CD4-positive, alpha-beta T cell treated with Interleukin-6 at 100 ng/mL for 8 hours (primary cell): Measurements from ENCODE around the gene SLC38A3.
"Not testable (repeated sequence)": the region's sequence is repeated elsewhere in the genome, so short reads cannot be mapped to it uniquely, and the experiment has no call there.

ENCODE experiments used
- DNase-seq: peaks from one replicate; pipeline ENCODE4 v3.0.0-alpha.2; 2020; ENCODE audit warnings: mixed read lengths, low spot score

Gene SLC38A3

DNA sequence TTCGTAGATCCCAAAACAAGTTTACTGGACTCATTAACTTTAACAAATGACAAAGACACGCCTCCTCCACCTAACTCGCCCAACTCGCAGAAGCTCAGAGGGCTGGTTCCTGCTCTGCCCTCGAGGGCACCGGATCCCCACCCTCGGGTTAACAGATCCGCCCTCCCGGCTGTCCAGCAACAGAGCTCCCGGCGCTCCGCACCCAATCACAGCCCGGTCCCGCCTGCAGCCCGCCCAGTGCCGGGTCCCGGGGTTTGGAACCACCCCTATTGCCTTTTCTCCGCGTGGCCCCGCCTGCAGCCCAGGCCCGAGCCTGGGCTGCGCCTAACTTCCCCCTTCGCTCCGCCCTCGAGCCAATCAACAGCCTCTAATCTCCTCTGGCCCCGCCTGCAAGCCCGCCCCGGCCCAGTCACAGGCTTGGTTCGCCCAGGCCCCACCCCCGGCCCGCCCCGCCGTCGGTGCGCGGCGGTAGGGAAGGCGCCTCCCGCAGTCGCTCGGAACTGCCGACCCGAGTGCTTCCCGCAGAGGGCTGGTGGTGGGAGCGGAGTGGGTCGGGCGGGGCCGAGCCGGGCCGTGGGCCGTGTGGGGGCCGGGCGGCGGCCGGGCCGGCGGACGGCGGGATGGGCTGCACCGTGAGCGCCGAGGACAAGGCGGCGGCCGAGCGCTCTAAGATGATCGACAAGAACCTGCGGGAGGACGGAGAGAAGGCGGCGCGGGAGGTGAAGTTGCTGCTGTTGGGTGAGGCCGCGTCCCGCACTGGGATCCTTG is 30.8 kb downstream of the SLC38A3 start, which contains the start of gene GNAI2:
TSS of gene GNAI2 (plus strand) at position 489 of the 768 bp plus-strand sequence. CDS start at position 621, 132 bp downstream.
- DNase-seq = peak; percentile 99

DNA sequence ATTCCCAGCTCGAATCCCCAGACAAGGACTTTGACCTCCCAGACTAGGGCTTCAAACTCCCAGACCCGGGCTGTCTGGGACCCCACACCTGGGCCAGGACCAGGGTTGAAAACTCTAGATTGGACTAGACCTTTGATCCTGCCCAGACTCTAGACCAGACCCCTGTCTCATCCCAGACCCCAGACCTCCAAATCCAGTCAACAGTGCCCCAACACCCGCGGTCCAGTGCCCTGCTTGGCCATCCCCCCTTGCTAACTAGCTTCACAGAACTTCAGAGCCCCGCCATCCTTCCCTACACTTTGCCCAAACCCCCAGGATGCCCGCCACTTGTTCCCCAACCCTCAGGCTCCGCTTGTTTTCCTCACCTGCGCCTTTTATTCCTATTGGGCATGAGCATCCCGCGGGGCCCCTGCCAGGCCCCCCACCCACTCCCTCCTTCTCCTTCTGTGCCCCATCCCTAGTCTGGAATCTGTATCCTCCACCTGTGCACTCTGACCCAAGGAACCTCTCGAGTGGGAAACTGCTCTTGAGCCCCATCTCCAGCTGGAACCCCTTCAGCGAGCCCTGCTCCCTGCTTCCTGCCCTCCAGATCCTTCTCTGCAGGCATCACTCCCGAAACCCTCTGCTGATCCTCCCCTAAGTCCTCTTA is 31.5 kb downstream of the SLC38A3 start:
- DNase-seq = no peak

DNA sequence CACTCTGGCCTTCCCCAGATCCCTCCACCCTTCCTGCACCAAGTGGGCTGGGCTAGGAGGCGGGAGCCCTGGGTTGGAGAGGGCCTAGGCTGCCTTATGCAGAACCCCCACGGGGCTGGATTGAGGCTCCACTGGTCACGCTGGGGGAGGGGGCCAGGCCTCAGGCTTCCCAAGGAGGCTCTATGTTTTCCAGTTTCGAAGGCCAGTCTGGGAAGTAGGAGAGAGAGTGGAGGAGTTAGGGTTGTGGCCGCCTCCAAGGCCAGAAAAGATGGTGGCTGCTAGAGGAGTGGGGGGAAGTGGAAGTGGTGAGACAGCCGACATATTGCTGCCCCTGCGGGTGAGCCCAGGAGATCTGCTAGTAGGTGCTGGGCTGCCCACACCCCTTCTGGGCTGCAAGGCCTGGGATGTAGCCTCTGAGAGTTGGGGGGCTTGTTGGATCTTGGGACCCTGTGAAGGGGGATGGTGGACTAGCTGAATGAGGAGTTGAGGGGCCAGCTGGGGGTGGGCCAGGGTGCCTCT is 32.1 kb downstream of the SLC38A3 start:
- DNase-seq = peak; percentile 34

DNA sequence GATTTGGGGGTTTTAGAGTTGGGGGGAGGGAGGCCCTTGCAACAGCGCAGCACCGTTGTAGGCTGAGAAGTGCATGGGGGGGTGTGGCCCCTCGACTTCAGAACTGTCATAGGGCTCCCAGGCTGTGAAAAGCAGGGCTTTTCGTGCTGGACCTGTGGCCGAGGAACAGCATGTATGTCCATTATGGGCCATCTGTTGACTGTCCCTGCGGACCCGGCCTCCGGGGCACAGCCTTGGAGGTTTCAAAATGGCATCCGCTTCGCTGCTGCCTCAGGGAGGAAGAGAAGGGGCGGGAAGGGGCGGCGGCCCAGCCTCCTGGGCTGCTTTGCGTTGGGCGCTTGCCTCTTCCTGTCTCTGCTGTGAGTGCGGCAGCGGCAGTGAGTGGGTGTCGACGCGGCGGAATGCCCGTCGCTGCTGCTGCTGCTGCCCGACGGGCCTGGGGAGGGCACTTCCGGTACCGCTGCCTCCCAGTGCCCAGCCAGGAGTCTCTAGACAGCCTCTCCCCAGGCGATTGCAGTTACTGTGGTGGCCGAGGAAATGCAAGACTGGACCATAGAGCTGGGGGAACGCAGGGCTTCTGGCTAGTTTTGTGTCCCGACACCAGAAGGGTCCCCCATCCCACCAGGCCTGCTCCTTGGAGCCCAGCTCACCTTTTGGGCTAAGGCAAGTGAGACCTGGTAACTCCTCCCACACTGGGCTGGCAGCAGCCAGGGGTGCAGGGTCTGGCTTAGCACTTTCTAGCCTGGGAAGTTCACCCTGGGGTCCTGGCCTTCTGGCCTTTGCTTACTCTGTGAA is 32.9 kb downstream of the SLC38A3 start:
- DNase-seq = peak; percentile 88

DNA sequence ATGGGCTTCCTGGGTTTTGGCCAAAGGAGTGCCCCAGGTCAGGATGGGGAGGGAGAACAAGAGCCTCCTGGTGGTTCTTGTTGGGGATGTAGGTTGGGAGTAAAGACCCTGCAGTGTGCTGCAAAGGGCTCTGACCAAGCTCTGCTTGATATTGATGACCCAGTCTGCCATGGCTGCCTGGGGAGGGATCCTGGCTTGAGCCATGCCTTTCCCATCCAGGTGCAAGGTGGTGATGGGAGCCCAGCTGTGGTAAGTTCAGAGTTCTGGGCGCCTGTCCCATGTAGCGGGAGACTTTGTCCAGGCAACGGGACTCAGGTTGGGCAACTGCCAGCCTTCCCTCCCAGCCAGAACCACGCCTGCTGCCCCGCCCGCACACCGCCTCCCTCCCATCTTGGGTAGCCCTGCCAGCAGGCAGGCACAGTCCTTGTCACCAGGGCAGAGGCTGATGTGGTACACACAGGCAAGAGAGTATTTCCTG is 33.5 kb downstream of the SLC38A3 start:
- DNase-seq = no peak

DNA sequence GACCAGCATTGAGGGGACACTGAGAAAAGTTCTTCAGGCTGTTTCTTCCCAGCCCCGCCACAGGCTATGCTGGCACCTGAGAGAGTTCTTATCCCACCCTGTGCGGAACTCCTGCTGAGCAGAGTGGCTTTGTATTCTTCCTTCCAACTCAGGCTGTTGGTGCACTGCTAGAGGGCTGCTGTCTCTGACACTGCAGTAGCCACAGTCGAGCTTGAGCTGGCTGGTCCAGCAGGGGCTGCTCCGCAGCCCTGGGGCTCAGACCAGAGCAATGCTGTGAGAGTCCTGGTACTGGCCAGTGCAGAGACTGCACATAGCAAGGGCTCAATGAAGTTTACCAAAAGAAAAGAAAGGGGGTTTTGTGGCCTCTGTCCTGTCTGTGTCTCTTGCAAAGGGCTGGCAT is 34.6 kb downstream of the SLC38A3 start:
- DNase-seq = no peak

DNA sequence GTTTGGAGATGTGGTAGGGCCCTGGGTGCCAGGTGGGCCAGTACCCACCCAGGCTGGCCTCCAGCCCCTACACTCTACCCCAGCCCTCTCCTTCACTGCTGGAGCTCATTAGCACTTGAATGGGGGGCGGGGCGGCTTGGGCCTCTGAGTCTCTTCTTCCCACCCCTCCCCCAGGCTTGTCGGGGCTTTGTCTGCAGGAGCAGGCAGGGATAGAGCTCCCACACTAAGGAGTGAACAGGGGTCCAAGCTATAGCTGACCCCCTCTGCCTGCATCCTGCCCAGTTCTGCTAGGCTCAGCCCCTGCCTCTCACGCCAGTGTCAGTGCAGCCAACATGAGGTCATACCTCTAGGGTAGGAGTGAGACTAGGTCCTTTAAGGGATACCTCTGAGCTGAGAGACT is 36.1 kb downstream of the SLC38A3 start:
- DNase-seq = no peak

DNA sequence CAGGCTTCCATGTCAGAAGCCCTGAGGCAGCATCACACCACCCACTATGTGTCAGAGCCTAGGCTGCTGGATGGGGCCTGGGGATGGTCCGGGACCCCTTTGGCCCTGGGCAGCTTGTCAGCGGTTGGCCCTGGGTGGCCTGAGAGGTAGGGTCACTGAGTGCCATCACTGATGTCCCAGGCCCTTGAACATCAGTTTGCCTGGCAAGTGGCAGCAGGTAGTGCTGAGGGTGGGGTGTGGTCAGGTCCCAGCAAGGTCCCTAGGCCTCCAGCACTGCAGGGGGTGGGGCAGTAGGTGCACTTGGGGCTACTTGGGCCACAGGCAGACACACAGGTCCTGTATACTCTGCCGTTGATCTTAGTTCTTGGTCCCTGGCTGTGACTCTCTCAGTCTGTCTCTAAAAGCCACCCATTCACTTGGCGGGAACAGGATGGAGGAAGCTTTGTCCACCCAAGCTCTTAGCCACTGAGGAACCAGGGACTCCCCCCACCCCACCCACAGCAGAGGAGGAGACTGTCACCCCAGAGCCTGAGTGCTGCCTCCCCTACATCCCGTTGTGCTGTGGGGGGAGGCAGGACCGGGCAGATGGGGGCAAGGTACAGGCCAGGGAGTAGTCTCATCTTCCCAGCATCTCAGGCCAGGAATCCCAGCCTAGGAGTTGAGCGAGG is 36.8 kb downstream of the SLC38A3 start:
- DNase-seq = no peak

DNA sequence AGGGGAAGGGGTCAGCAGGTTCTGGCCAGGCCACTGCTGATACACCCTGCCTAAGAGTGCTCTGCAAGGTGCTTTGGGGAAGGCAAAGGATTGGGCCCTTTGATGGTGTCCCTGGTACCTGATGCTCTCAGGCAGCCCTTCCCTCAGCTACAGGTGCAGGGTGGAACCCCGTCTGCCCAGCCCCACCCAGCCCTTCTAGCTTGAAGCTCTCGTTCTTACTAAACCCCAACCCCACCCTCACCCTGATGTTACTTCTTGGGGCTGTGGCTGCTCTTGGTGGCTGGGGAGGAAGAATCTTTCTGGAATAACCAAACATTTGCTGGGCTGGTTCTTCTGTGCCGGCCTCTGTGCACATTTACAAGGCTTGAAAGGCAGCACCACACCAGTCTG is 37.3 kb downstream of the SLC38A3 start:
- DNase-seq = no peak

DNA sequence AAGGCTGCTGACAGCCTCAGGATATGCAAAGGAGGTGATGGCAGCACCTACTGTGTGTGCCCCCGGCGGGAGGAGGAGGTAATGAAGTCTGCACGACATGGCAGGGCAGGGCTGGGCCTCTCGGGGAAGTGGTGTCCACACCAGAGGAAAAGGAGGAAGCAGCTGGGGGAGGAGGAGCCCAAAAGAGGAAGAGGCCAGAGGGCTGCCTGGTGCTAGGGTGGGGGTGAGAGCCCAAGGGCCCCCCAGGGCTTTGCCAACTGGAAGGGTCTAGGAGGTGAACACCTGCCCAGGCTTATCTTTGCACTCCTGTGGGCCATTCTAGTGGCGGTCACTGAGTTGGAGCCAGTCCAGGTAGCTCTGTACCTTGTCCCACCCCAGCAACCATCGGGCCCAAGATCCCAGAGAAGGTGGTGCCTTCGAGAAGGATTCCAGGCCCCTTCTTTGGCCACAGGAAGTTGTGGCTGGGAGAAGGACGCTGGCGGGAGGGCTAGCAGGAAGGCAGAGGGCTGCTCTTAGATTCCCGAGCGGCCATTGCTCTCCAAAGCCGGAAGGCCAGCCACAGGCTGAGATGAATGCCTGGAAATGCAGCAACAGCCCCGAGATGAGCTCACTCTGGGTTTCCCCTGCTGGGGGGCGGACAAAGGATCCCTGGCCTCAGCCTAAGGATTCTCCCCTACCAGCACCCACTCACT is 37.9 kb downstream of the SLC38A3 start:
- DNase-seq = peak; percentile 30

DNA sequence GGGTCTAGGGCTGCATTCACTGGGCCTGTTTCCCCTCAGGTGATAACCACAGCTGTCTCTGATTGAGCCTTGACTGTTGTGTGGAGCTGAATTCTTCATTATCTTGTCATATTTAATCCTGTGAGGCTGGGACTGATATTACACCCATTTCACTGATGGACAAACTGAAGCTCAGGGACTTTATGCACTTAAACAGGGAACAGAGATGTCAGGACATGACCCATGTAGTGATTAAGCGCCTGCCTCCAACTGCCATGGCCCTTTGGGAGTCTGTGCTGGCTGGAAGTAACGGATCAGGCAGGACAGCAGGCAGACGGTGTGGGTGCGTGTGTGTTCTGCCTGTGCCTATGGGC is 38.4 kb downstream of the SLC38A3 start:
- DNase-seq = no peak

DNA sequence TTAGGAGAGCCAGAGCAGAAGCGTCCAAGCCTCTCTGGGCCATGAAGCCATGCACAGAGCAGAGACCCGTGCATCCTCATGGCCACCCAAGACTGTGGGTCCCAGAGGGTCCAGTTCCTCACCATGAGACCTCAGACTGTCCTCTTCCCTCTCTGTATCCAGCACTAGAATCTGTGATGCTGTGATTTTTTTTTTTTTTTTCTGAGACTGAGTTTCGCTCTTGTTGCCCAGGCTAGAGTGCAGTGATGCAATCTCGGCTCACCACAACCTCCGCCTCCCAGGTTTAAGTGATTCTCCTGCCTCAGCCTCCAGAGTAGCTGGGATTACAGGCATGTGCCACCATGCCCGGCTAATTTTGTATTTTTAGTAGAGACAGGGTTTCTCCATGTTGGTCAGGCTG is 39.7 kb downstream of the SLC38A3 start:
- not testable (repeated sequence) for DNase-seq

DNA sequence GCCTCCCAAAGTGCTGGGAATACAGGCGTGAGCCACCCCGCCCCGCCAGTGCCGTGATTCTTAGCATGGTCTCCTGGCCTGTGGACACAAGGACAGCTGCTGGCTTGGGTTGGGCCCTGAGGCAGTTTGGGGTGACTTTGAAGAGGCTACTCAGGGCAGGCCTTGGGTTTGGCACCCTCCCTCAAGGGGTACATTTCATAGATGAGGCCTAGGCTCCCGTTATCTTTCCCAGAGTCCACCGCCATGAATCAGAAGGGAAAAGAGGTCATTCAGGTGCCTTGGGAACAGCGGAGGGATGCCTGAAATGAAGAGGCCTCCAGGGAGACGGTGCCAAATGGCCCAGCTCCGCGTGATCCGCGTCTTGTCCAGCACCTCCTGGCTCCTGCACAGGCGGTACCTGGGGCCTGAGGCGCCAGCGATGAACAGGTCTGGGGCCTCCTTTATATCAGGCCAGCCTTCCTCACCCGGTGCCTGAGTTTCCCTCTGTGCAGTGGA is 40.2 kb downstream of the SLC38A3 start:
- DNase-seq = no peak

DNA sequence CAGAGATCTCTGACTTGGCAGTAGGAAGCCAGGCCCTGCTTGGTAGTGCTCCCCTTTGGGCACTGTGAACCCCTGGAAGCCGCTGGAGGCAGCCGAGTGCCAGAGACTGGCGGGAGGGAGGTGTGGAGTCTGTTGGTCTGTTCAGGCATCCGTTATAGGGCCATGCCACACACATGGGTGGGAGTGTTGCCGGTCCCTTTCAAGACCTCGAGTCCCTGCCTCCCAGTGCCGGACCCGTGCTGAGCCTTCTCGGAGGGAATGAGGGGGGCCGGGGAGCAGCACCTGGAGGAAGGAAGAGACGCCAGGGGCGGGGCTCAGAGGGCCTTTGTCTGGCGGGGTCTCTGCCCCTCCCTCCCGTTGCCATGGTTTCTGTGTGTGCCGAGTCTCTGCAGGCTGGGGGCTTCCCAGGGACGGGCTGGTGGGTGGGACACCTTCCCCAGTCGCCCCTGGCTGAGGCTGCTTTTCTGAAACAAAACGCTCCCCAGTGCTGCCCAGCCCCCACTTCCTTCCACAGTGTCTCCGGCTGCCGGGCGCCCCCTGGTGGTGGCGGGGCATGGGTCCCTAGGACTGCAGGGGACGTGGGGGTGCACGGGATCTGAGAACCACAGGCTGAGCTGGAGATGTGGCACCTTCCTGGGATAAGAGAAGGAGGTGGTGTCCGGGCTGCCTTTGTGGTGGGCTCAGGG is 40.9 kb downstream of the SLC38A3 start:
- peak; percentile 90 for DNase-seq

DNA sequence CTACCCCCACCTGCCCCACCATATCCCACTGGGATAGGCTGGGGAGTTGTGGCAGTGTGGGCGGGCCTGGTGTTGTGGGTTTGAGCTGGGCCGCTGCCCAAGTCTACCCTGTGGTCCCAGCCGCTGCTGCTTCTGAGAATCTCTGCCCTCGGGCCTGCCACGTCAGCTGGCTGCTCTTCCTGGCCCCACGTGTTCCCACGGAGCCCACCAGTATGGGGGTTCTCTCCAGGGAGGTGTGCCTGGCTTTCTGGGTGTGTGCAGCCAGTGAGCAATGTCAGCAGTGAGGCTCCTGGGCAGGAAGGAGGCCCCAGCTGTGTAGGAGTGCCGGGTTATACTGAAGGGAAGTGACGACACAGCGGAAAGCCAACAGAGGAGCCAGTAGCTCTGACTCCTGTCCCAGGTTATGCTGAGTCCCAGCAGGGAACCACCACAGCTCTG is 41.5 kb downstream of the SLC38A3 start:
- peak; percentile 83 for DNase-seq

DNA sequence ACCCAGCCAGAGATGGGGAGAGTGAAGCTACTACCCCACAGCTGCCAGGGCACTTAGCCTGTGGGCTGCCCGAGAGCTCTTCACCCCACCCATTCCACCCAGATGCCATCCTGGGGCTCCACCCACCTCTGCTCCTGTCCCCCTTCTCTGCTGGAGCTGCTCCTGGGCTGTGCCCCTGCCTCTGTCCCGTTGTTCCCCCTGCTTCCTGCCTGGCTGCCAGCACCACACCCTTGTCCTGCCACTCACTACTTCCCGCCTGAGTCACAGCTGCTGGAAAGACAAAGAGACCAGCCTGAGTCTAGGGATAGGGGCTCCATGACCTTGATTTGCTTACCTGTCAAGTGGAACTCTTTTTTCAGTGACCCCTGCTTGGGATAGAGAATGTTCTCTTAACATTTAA is 43.3 kb downstream of the SLC38A3 start:
- no peak for DNase-seq

DNA sequence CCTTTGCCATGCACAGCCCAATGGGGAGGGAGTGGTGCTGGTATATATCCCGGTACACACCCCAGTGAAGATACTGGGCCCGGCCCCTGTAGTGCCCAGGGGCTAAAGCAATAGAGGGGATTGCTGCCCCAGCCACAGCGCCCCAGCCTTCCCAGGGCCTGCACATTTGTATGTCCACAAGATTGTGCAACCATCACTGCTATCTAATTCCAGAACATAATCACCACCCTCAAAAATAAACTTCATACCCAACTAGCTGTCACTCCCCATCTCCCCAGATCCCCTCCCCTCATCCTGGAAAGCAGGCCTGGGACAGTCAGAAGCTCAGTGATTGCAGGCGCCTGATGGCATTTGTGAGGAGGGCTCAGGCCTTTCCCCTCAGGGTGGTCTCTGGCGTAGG is 44.4 kb downstream of the SLC38A3 start:
- no peak for DNase-seq

DNA sequence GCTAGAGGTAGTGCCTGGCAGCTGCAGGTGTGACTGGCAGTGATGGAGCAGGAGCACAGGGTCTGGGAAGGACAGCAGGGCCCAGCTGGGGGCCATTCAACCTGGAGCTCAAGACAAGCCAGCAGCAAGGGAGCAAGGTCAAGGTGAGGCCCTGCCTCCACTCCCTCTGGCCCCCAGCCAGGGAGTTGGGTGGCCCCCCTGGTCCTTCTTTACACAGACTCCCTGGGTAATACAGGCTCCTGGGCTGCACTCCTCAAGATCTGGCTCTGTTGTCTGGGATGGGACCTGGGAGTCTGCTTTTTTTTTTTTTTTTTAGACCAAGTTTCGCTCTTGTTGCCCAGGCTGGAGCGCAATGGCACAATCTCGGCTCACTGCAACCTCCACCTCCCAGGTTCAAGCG is 45.4 kb downstream of the SLC38A3 start:
- DNase-seq = no peak

DNA sequence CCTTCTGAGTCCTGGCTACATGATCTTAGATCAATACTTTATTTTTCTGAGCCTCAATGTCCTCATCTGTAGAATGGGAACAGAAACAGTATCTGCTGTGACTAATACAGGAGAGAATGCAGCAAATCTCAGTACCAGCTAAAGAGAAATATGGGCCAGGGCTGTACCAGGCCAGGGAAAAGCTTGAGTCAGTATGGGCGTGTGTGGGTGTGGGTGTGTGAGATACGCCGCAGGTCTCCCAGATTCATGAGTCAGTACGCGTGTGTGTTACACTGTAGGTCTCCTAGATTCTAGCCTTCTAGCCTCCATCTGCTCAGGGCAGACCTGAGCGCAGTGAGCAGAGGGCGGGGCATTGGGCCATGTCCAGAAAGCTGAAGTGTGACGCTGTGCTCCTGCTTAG is 46.1 kb downstream of the SLC38A3 start:
- DNase-seq = no peak

DNA sequence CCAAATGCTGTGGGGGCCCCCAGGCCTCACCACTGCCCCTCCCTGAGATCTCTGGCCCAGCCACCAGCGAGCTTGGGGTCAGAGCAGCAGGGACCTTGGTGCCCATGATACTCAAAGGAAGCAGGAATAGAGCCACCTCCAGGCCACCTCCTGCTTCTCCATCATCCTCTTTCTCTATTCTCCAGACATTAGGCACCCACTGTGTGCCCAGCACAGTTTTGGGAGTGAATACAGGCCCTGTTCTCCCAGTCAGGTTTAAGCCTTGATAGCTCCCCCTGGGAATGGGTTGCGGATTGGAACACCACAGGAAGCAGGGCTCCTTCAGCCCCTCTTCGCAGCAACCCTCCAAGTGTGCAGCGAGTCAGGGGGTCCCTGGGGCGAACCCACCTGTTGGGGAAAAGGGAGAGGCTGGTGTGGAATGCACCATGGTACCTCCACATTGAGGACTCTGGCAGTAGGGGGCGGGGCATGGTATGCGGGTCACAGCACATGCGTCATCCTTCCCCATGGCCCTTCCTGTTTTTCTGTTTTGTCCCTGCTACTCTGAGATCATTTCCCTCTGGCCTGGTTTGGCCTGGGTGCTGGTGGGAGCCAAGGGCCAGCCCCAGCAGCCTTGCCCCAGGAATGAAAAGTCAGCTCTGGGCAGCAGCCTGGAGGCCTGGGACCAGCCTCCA is 49.6 kb downstream of the SLC38A3 start:
- DNase-seq = no peak
